ENCODE results near the gene LARP1B.
A peak's percentile ranks its signal among the peaks of the same experiment; 100 is the strongest.
"Not testable (repeated sequence)": the region's sequence is repeated elsewhere in the genome, so short reads cannot be mapped to it uniquely, and the experiment has no call there.

Gene LARP1B

GRCh38 chr4:128060699-128061565 lies at the start of gene LARP1B:
Gene LARP1B, plus strand, starts transcription at chr4:128061312. Its CDS starts 13,640 bp downstream, at chr4:128074952.
- DNase-seq: peak; percentile 94

- DNase-seq: no peak
Observed at GRCh38 chr4:128025319-128025718, 35.8 kb upstream of the LARP1B start.

- DNase-seq: no peak
Observed at GRCh38 chr4:128029907-128030306, 31.2 kb upstream of the LARP1B start.

- DNase-seq: no peak
Observed at GRCh38 chr4:128031756-128032384, 29.2 kb upstream of the LARP1B start.

- DNase-seq: no peak
Observed at GRCh38 chr4:128039568-128039967, 21.5 kb upstream of the LARP1B start.

- not testable (repeated sequence) for DNase-seq
Observed at GRCh38 chr4:128047019-128047418, 14.1 kb upstream of the LARP1B start.

GRCh38 chr4:128047514-128047913 lies 13.6 kb upstream of the LARP1B start:
- DNase-seq: not testable (repeated sequence)

GRCh38 chr4:128051229-128051628 lies 9.9 kb upstream of the LARP1B start:
- DNase-seq: not testable (repeated sequence)

GRCh38 chr4:128054907-128055306 lies 6.2 kb upstream of the LARP1B start:
- not testable (repeated sequence) for DNase-seq

- DNase-seq: not testable (repeated sequence)
Observed at GRCh38 chr4:128055441-128056206, 5.5 kb upstream of the LARP1B start.

- no peak for DNase-seq
Observed at GRCh38 chr4:128056396-128056795, 4.7 kb upstream of the LARP1B start.

- no peak for DNase-seq
Observed at GRCh38 chr4:128060121-128060698, 902 bp upstream of the LARP1B start.

GRCh38 chr4:128061566-128062536 lies 739 bp downstream of the LARP1B start:
- DNase-seq: peak; percentile 70

- not testable (repeated sequence) for DNase-seq
Observed at GRCh38 chr4:128066453-128066820, 5.3 kb downstream of the LARP1B start.

GRCh38 chr4:128068918-128069317 lies 7.8 kb downstream of the LARP1B start:
- no peak for DNase-seq

GRCh38 chr4:128076464-128076863 lies 15.4 kb downstream of the LARP1B start:
- no peak for DNase-seq

- DNase-seq: not testable (repeated sequence)
Observed at GRCh38 chr4:128095293-128095692, 34.2 kb downstream of the LARP1B start.

- no peak for DNase-seq
Observed at GRCh38 chr4:128107766-128108165, 46.7 kb downstream of the LARP1B start.

- no peak for DNase-seq
Observed at GRCh38 chr4:128123036-128123435, 61.9 kb downstream of the LARP1B start.

GRCh38 chr4:128130621-128131020 lies 69.5 kb downstream of the LARP1B start:
- DNase-seq: no peak

GRCh38 chr4:128134925-128135324 lies 73.8 kb downstream of the LARP1B start:
- DNase-seq: no peak

- DNase-seq: no peak
Observed at GRCh38 chr4:128135391-128135790, 74.3 kb downstream of the LARP1B start.

All from stimulated activated CD8-positive, alpha-beta memory T cell treated with anti-CD3 and anti-CD28 coated beads, Interleukin-4, amount 100 ng/mL, for 48 hours (primary cell).